ENCODE results near the gene STH. TPM values are rescaled to one million over a fixed set of nuclear protein-coding genes. Genes with fewer than 3 reads are reported as not detected.
A peak's percentile ranks its signal among the peaks of the same experiment; 100 is the strongest.
"Not testable (repeated sequence)": the region's sequence is repeated elsewhere in the genome, so short reads cannot be mapped to it uniquely, and the experiment has no call there.

The STH gene
- total RNA-seq, 2 donors from 2014 or later, result not detected

GRCh38 chr17:45995627-45996270 lies 3.3 kb upstream of the STH start:
- H3K4me3 Mint-ChIP-seq, result no peak overlapping the region
- H3K36me3 Mint-ChIP-seq (ENCODE audit: insufficient read depth in 2 of 2), result no peaks in the 10 kb centered on the region
- H3K9me3 Mint-ChIP-seq, result no peaks in the 10 kb centered on the region
- no peak overlapping the region for H3K27ac Mint-ChIP-seq
- H3K27me3 Mint-ChIP-seq (ENCODE audit: low read depth), result no peaks in the 10 kb centered on the region
- DNase-seq (no peak), ATAC-seq (replicated peaks in 1 of 2) (no peak)
- H3K4me1 Mint-ChIP-seq (ENCODE audit: low read depth), result no peaks in the 10 kb centered on the region

- Mint-ChIP-seq H3K36me3 (ENCODE audit: insufficient read depth in 2 of 2) (no peaks in the 10 kb centered on the region), H3K4me1 (ENCODE audit: low read depth) (no peaks in the 10 kb centered on the region), H3K4me3 (no peak overlapping the region), H3K27me3 (ENCODE audit: low read depth) (no peaks in the 10 kb centered on the region), H3K27ac (no peak overlapping the region), H3K9me3 (no peaks in the 10 kb centered on the region)
- DNase-seq (no peak), ATAC-seq (replicated peaks in 1 of 2) (no peak)
Observed at GRCh38 chr17:45996282-45996937, 2.6 kb upstream of the STH start.

DNA sequence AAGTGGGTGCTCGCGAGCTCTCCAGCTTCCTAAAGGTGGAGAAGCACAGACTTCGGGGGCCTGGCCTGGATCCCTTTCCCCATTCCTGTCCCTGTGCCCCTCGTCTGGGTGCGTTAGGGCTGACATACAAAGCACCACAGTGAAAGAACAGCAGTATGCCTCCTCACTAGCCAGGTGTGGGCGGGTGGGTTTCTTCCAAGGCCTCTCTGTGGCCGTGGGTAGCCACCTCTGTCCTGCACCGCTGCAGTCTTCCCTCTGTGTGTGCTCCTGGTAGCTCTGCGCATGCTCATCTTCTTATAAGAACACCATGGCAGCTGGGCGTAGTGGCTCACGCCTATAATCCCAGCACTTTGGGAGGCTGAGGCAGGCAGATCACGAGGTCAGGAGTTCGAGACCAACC lies 1.9 kb upstream of the STH start:
- ATAC-seq (replicated peaks in 1 of 2) (no peak), DNase-seq (no peak)
- Mint-ChIP-seq H3K4me3 (no peak overlapping the region), H3K27ac (no peak overlapping the region), H3K9me3 (no peaks in the 10 kb centered on the region), H3K36me3 (ENCODE audit: insufficient read depth in 2 of 2) (no peaks in the 10 kb centered on the region), H3K4me1 (ENCODE audit: low read depth) (no peaks in the 10 kb centered on the region), H3K27me3 (ENCODE audit: low read depth) (no peaks in the 10 kb centered on the region)

DNA sequence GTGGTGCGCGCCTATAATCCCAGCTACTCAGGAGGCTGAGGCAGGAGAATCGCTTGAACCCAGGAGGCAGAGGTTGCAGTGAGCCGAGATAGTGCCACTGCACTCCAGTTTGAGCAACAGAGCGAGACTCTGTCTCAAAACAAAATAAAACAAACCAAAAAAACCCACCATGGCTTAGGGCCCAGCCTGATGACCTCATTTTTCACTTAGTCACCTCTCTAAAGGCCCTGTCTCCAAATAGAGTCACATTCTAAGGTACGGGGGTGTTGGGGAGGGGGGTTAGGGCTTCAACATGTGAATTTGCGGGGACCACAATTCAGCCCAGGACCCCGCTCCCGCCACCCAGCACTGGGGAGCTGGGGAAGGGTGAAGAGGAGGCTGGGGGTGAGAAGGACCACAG lies 1.4 kb upstream of the STH start:
- ATAC-seq (replicated peaks in 1 of 2) (no peak), DNase-seq (no peak)
- no peaks in the 10 kb centered on the region for H3K9me3 Mint-ChIP-seq
- H3K4me1 Mint-ChIP-seq (ENCODE audit: low read depth), result no peaks in the 10 kb centered on the region
- no peak overlapping the region for H3K27ac Mint-ChIP-seq
- H3K4me3 Mint-ChIP-seq, result no peak overlapping the region
- no peaks in the 10 kb centered on the region for H3K27me3 Mint-ChIP-seq (ENCODE audit: low read depth)
- H3K36me3 Mint-ChIP-seq (ENCODE audit: insufficient read depth in 2 of 2), result no peaks in the 10 kb centered on the region

DNA sequence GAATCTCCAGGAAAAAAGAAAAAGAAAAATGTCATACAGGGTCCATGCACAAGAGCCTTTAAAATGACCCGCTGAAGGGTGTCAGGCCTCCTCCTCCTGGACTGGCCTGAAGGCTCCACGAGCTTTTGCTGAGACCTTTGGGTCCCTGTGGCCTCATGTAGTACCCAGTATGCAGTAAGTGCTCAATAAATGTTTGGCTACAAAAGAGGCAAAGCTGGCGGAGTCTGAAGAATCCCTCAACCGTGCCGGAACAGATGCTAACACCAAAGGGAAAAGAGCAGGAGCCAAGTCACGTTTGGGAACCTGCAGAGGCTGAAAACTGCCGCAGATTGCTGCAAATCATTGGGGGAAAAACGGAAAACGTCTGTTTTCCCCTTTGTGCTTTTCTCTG lies 845 bp downstream of the STH start:
- DNase-seq (no peak), ATAC-seq (replicated peaks in 1 of 2) (no peak)
- Mint-ChIP-seq H3K4me1 (ENCODE audit: low read depth) (no peaks in the 10 kb centered on the region), H3K27ac (no peak overlapping the region), H3K36me3 (ENCODE audit: insufficient read depth in 2 of 2) (no peaks in the 10 kb centered on the region), H3K4me3 (no peak overlapping the region), H3K9me3 (no peaks in the 10 kb centered on the region), H3K27me3 (ENCODE audit: low read depth) (no peaks in the 10 kb centered on the region)

GRCh38 chr17:46000292-46000691 lies 1.2 kb downstream of the STH start:
- H3K4me1 Mint-ChIP-seq (ENCODE audit: low read depth), result no peaks in the 10 kb centered on the region
- DNase-seq, result no peak
- no peak for ATAC-seq (replicated peaks in 1 of 2)
- no peaks in the 10 kb centered on the region for H3K36me3 Mint-ChIP-seq (ENCODE audit: insufficient read depth in 2 of 2)
- H3K27me3 Mint-ChIP-seq (ENCODE audit: low read depth), result no peaks in the 10 kb centered on the region
- H3K27ac Mint-ChIP-seq, result no peak overlapping the region
- H3K4me3 Mint-ChIP-seq, result no peak overlapping the region
- no peaks in the 10 kb centered on the region for H3K9me3 Mint-ChIP-seq

DNA sequence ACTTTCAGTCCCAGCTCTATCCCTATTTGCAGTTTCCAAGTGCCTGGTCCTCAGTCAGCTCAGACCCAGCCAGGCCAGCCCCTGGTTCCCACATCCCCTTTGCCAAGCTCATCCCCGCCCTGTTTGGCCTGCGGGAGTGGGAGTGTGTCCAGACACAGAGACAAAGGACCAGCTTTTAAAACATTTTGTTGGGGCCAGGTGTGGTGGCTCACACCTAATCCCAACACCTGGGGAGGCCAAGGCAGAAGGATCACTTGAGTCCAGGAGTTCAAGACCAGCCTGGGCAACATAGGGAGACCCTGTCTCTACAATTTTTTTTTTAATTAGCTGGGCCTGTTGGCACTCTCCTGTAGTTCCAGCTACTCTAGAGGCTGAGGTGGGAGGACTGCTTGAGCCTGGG lies 1.7 kb downstream of the STH start:
- H3K27ac Mint-ChIP-seq, result no peak overlapping the region
- no peak overlapping the region for H3K4me3 Mint-ChIP-seq
- peaks cover under 1% of the 10 kb centered on the region for H3K27me3 Mint-ChIP-seq (ENCODE audit: low read depth)
- no peaks in the 10 kb centered on the region for H3K9me3 Mint-ChIP-seq
- no peaks in the 10 kb centered on the region for H3K4me1 Mint-ChIP-seq (ENCODE audit: low read depth)
- H3K36me3 Mint-ChIP-seq (ENCODE audit: insufficient read depth in 2 of 2), result no peaks in the 10 kb centered on the region
- ATAC-seq (replicated peaks in 1 of 2) (no peak), DNase-seq (no peak)

DNA sequence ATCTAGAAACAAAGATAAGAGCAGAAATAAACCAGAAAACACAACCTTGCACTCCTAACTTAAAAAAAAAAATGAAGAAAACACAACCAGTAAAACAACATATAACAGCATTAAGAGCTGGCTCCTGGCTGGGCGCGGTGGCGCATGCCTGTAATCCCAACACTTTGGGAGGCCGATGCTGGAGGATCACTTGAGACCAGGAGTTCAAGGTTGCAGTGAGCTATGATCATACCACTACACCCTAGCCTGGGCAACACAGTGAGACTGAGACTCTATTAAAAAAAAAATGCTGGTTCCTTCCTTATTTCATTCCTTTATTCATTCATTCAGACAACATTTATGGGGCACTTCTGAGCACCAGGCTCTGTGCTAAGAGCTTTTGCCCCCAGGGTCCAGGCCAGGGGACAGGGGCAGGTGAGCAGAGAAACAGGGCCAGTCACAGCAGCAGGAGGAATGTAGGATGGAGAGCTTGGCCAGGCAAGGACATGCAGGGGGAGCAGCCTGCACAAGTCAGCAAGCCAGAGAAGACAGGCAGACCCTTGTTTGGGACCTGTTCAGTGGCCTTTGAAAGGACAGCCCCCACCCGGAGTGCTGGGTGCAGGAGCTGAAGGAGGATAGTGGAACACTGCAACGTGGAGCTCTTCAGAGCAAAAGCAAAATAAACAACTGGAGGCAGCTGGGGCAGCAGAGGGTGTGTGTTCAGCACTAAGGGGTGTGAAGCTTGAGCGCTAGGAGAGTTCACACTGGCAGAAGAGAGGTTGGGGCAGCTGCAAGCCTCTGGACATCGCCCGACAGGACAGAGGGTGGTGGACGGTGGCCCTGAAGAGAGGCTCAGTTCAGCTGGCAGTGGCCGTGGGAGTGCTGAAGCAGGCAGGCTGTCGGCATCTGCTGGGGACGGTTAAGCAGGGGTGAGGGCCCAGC lies 2.6 kb downstream of the STH start:
- Mint-ChIP-seq H3K4me3 (no peak overlapping the region), H3K4me1 (ENCODE audit: low read depth) (no peaks in the 10 kb centered on the region), H3K27ac (peak overlapping the region; percentile 35), H3K27me3 (ENCODE audit: low read depth) (peaks cover 6% of the 10 kb centered on the region), H3K36me3 (ENCODE audit: insufficient read depth in 2 of 2) (no peaks in the 10 kb centered on the region), H3K9me3 (no peaks in the 10 kb centered on the region)
- DNase-seq, result no peak
- peak; percentile 10 to 23 for ATAC-seq (replicated peaks in 1 of 2)

DNA sequence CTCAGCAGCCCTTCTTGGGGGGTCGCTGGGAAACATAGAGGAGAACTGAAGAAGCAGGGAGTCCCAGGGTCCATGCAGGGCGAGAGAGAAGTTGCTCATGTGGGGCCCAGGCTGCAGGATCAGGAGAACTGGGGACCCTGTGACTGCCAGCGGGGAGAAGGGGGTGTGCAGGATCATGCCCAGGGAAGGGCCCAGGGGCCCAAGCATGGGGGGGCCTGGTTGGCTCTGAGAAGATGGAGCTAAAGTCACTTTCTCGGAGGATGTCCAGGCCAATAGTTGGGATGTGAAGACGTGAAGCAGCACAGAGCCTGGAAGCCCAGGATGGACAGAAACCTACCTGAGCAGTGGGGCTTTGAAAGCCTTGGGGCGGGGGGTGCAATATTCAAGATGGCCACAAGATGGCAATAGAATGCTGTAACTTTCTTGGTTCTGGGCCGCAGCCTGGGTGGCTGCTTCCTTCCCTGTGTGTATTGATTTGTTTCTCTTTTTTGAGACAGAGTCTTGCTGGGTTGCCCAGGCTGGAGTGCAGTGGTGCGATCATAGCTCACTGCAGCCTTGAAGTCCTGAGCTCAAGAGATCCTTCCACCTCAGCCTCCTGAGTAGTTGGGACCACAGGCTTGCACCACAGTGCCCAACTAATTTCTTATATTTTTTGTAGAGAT lies 3.4 kb downstream of the STH start:
- H3K27ac Mint-ChIP-seq, result no peak overlapping the region
- ATAC-seq (replicated peaks in 1 of 2) (peak; percentile 88 to 90), DNase-seq (peak; percentile 62 to 83)
- peaks cover 6% of the 10 kb centered on the region for H3K27me3 Mint-ChIP-seq (ENCODE audit: low read depth)
- no peaks in the 10 kb centered on the region for H3K36me3 Mint-ChIP-seq (ENCODE audit: insufficient read depth in 2 of 2)
- no peak overlapping the region for H3K4me3 Mint-ChIP-seq
- no peaks in the 10 kb centered on the region for H3K9me3 Mint-ChIP-seq
- no peaks in the 10 kb centered on the region for H3K4me1 Mint-ChIP-seq (ENCODE audit: low read depth)

GRCh38 chr17:46002973-46003316 lies 3.9 kb downstream of the STH start:
- Mint-ChIP-seq H3K36me3 (ENCODE audit: insufficient read depth in 2 of 2) (no peaks in the 10 kb centered on the region), H3K4me3 (no peak overlapping the region), H3K4me1 (ENCODE audit: low read depth) (no peaks in the 10 kb centered on the region), H3K27me3 (ENCODE audit: low read depth) (peaks cover 6% of the 10 kb centered on the region), H3K27ac (no peak overlapping the region), H3K9me3 (no peaks in the 10 kb centered on the region)
- DNase-seq, result no peak
- ATAC-seq (replicated peaks in 1 of 2), result peak; percentile 23 to 24

- H3K27ac Mint-ChIP-seq, result no peak overlapping the region
Observed at GRCh38 chr17:46003907-46004748, 5.1 kb downstream of the STH start.

DNA sequence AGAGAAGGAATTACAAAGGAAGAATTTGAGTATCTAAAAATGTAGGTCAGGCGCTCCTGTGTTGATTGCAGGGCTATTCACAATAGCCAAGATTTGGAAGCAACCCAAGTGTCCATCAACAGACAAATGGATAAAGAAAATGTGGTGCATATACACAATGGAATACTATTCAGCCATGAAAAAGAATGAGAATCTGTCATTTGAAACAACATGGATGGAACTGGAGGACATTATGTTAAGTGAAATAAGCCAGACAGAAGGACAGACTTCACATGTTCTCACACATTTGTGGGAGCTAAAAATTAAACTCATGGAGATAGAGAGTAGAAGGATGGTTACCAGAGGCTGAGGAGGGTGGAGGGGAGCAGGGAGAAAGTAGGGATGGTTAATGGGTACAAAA lies 7.0 kb downstream of the STH start:
- H3K27ac Mint-ChIP-seq, result not testable (repeated sequence)

More at GRCh38 chr17:46003907-46004748, 5.1 kb downstream of the STH start:
- DNase-seq, result no peak
- Mint-ChIP-seq H3K4me3 (no peak overlapping the region), H3K4me1 (ENCODE audit: low read depth) (no peaks in the 10 kb centered on the region), H3K9me3 (no peaks in the 10 kb centered on the region), H3K36me3 (ENCODE audit: insufficient read depth in 2 of 2) (no peaks in the 10 kb centered on the region), H3K27me3 (ENCODE audit: low read depth) (peaks cover 6% of the 10 kb centered on the region)
- no peak for ATAC-seq (replicated peaks in 1 of 2)

More for the DNA sequence above, 7.0 kb downstream of the STH start:
- not testable (repeated sequence) for H3K9me3 Mint-ChIP-seq; H3K4me1 Mint-ChIP-seq (ENCODE audit: low read depth); H3K27me3 Mint-ChIP-seq (ENCODE audit: low read depth); H3K36me3 Mint-ChIP-seq (ENCODE audit: insufficient read depth in 2 of 2); ATAC-seq (replicated peaks in 1 of 2); H3K4me3 Mint-ChIP-seq; DNase-seq
